Immature natural killer cell (primary cell): ENCODE data around the gene COG5. TPM values are rescaled to one million over a fixed set of nuclear protein-coding genes. Genes with fewer than 3 reads are reported as not detected.

ENCODE experiments used
- DNase-seq, 3 donors: peaks; one replicate each; pipeline ENCODE4 v3.0.0; 2022; ENCODE audit warnings: mixed read lengths in 1 of 3
- H3K27ac Mint-ChIP-seq, 6 donors: one replicate each; pipeline ENCODE4 v1.8.0; 2020; ENCODE audit warnings: mixed read lengths in 6 of 6, mild to moderate bottlenecking in 5 of 6, inconsistent platforms in 4 of 6, moderate library complexity in 3 of 6
- H3K27me3 Mint-ChIP-seq, 3 donors: one replicate each; pipeline ENCODE4 v1.8.0; 2020 to 2021; ENCODE audit warnings: low read depth in 3 of 3, mild to moderate bottlenecking in 3 of 3, mixed read lengths in 3 of 3, moderate library complexity in 3 of 3, inconsistent platforms in 1 of 3
- H3K36me3 Mint-ChIP-seq, 3 donors: one replicate each; pipeline ENCODE4 v1.8.0; 2020; ENCODE audit warnings: mixed read lengths in 3 of 3, inconsistent platforms in 2 of 3, mild to moderate bottlenecking in 2 of 3
- H3K4me1 Mint-ChIP-seq, 2 donors: one replicate each; pipeline ENCODE4 v1.8.0; 2020; ENCODE audit warnings: inconsistent platforms in 2 of 2, mild to moderate bottlenecking in 2 of 2, mixed read lengths in 2 of 2, moderate library complexity in 1 of 2
- H3K4me3 Mint-ChIP-seq, 5 donors: one replicate each; pipeline ENCODE4 v1.8.0; 2020; ENCODE audit warnings: mild to moderate bottlenecking in 5 of 5, mixed read lengths in 5 of 5, inconsistent platforms in 3 of 5, moderate library complexity in 3 of 5
- H3K9me3 Mint-ChIP-seq, 6 donors: one replicate each; pipeline ENCODE4 v1.8.0; 2020; ENCODE audit warnings: mild to moderate bottlenecking in 6 of 6, mixed read lengths in 6 of 6, inconsistent platforms in 4 of 6, moderate library complexity in 3 of 6
- polyA plus RNA-seq, 3 donors: library from polyadenylated mRNA; unstranded; fragments of 300-500 nt; fragmentation: Illumina TruSeq; gene quantifications; one replicate each; pipeline ENCODE4 v1.2.3, GENCODE V29; 2021

COG5 gene
- 10 to 100 TPM; 16.8 to 30.5 (median 22.2) TPM for polyA plus RNA-seq

GRCh38 chr7:107563775-107564552, at the start of gene COG5, which contains the start of gene DUS4L:
Gene COG5 (minus strand): TSS chr7:107563920. CDS start chr7:107563896, 24 bp downstream.
Gene DUS4L (plus strand): TSS chr7:107563971. CDS start chr7:107567071, 3,100 bp downstream.
- Mint-ChIP-seq H3K36me3 (peaks cover 0 to 7% (median 4%) of the 10 kb centered on the region in 3 donors), H3K4me1 (peaks cover 41 to 57% of the 10 kb centered on the region in 2 donors), H3K27me3 (peaks cover 0 to 2% (median 0%) of the 10 kb centered on the region in 3 donors)

GRCh38 chr7:107613439-107613838, 49.7 kb upstream of the COG5 start:
- Mint-ChIP-seq H3K4me3 (no peak overlapping the region), H3K27me3 (no peaks in the 10 kb centered on the region), H3K36me3 (peaks cover 20 to 34% (median 29%) of the 10 kb centered on the region in 3 donors), H3K27ac (no peak overlapping the region), H3K9me3 (no peaks in the 10 kb centered on the region), H3K4me1 (no peaks in the 10 kb centered on the region)
- no peak for DNase-seq

More at GRCh38 chr7:107563775-107564552, at the start of gene COG5, which contains the start of gene DUS4L:
- H3K4me3 Mint-ChIP-seq, result peak within 1 kb of the TSS; percentile 79 to 96 (median 85)
- no peaks in the 10 kb centered on the region for H3K9me3 Mint-ChIP-seq
- DNase-seq, result peak; percentile 83 to 86 (median 84)
- peak within 1 kb of the TSS; percentile 89 to 94 (median 91) for H3K27ac Mint-ChIP-seq

- H3K4me1 Mint-ChIP-seq, result no peaks in the 10 kb centered on the region
- H3K36me3 Mint-ChIP-seq, result peaks cover 14 to 27% (median 25%) of the 10 kb centered on the region in 3 donors
- no peak for DNase-seq
- H3K4me3 Mint-ChIP-seq, result no peak overlapping the region
- no peak overlapping the region for H3K27ac Mint-ChIP-seq
- H3K27me3 Mint-ChIP-seq, result no peaks in the 10 kb centered on the region
- H3K9me3 Mint-ChIP-seq, result no peaks in the 10 kb centered on the region
These were observed 46.6 kb upstream of the COG5 start for GRCh38 chr7:107610323-107610722.

- Mint-ChIP-seq H3K4me3 (no peak overlapping the region), H3K4me1 (no peaks in the 10 kb centered on the region), H3K9me3 (no peaks in the 10 kb centered on the region), H3K36me3 (peaks cover 14 to 23% (median 22%) of the 10 kb centered on the region in 3 donors), H3K27ac (no peak overlapping the region), H3K27me3 (no peaks in the 10 kb centered on the region)
- DNase-seq, result no peak
These were observed 46.1 kb upstream of the COG5 start for GRCh38 chr7:107609811-107610261.

- Mint-ChIP-seq H3K9me3 (no peaks in the 10 kb centered on the region), H3K27ac (no peak overlapping the region), H3K4me3 (no peak overlapping the region), H3K36me3 (peaks cover 8 to 17% (median 17%) of the 10 kb centered on the region in 3 donors), H3K4me1 (no peaks in the 10 kb centered on the region), H3K27me3 (no peaks in the 10 kb centered on the region)
- no peak for DNase-seq
These were observed 42.6 kb upstream of the COG5 start for GRCh38 chr7:107606303-107606702.

- Mint-ChIP-seq H3K27me3 (no peaks in the 10 kb centered on the region), H3K4me3 (no peak overlapping the region), H3K36me3 (peaks cover 8 to 22% (median 21%) of the 10 kb centered on the region in 3 donors), H3K9me3 (no peaks in the 10 kb centered on the region), H3K27ac (peak overlapping the region in 1 of 6 donors; percentile 4), H3K4me1 (no peaks in the 10 kb centered on the region)
- no peak for DNase-seq
These were observed 41.6 kb upstream of the COG5 start for GRCh38 chr7:107605218-107605815.

- no peaks in the 10 kb centered on the region for H3K9me3 Mint-ChIP-seq
- H3K4me1 Mint-ChIP-seq, result no peaks in the 10 kb centered on the region
- H3K27me3 Mint-ChIP-seq, result peaks cover 0 to 3% (median 1%) of the 10 kb centered on the region in 3 donors
- no peak overlapping the region for H3K27ac Mint-ChIP-seq
- peaks cover 4 to 26% (median 13%) of the 10 kb centered on the region in 3 donors for H3K36me3 Mint-ChIP-seq
- no peak overlapping the region for H3K4me3 Mint-ChIP-seq
- DNase-seq, result no peak
These were observed 37.1 kb upstream of the COG5 start for GRCh38 chr7:107600816-107601215.

GRCh38 chr7:107599262-107599661, 35.5 kb upstream of the COG5 start:
- Mint-ChIP-seq H3K9me3 (no peaks in the 10 kb centered on the region), H3K27me3 (peaks cover 0 to 3% (median 1%) of the 10 kb centered on the region in 3 donors), H3K4me1 (no peaks in the 10 kb centered on the region), H3K4me3 (no peak overlapping the region), H3K27ac (no peak overlapping the region), H3K36me3 (peaks cover 14 to 38% (median 23%) of the 10 kb centered on the region in 3 donors)
- DNase-seq, result no peak

GRCh38 chr7:107597953-107598352, 34.2 kb upstream of the COG5 start:
- H3K4me1 Mint-ChIP-seq, result no peaks in the 10 kb centered on the region
- no peak overlapping the region for H3K27ac Mint-ChIP-seq
- peaks cover 0 to 3% (median 3%) of the 10 kb centered on the region in 3 donors for H3K27me3 Mint-ChIP-seq
- H3K4me3 Mint-ChIP-seq, result no peak overlapping the region
- no peaks in the 10 kb centered on the region for H3K9me3 Mint-ChIP-seq
- no peak for DNase-seq
- peaks cover 14 to 38% (median 17%) of the 10 kb centered on the region in 3 donors for H3K36me3 Mint-ChIP-seq

GRCh38 chr7:107597582-107597916, 33.8 kb upstream of the COG5 start:
- no peaks in the 10 kb centered on the region for H3K9me3 Mint-ChIP-seq
- no peak overlapping the region for H3K4me3 Mint-ChIP-seq
- DNase-seq, result no peak
- H3K36me3 Mint-ChIP-seq, result peaks cover 14 to 37% (median 17%) of the 10 kb centered on the region in 3 donors
- peak overlapping the region in 1 of 6 donors; percentile 19 for H3K27ac Mint-ChIP-seq
- peaks cover 0 to 3% (median 3%) of the 10 kb centered on the region in 3 donors for H3K27me3 Mint-ChIP-seq
- H3K4me1 Mint-ChIP-seq, result no peaks in the 10 kb centered on the region

GRCh38 chr7:107596881-107597581, 33.3 kb upstream of the COG5 start:
- Mint-ChIP-seq H3K4me3 (no peak overlapping the region), H3K9me3 (no peaks in the 10 kb centered on the region), H3K4me1 (no peaks in the 10 kb centered on the region), H3K27ac (peak overlapping the region in 2 of 6 donors; percentile 2 to 19), H3K27me3 (peaks cover 0 to 3% (median 3%) of the 10 kb centered on the region in 3 donors), H3K36me3 (peaks cover 14 to 35% (median 17%) of the 10 kb centered on the region in 3 donors)
- no peak for DNase-seq

- Mint-ChIP-seq H3K36me3 (peaks cover 11 to 27% (median 14%) of the 10 kb centered on the region in 3 donors), H3K4me3 (no peak overlapping the region), H3K9me3 (no peaks in the 10 kb centered on the region), H3K27me3 (peaks cover 0 to 5% (median 3%) of the 10 kb centered on the region in 3 donors), H3K27ac (peak overlapping the region in 1 of 6 donors; percentile 52), H3K4me1 (no peaks in the 10 kb centered on the region)
- DNase-seq, result no peak
These were observed 31.4 kb upstream of the COG5 start for GRCh38 chr7:107594961-107595737.

- Mint-ChIP-seq H3K4me3 (no peak overlapping the region), H3K36me3 (peaks cover 14 to 30% (median 15%) of the 10 kb centered on the region in 3 donors), H3K9me3 (no peaks in the 10 kb centered on the region), H3K27me3 (peaks cover 0 to 5% (median 3%) of the 10 kb centered on the region in 3 donors), H3K27ac (no peak overlapping the region), H3K4me1 (no peaks in the 10 kb centered on the region)
- DNase-seq, result no peak
These were observed 29.3 kb upstream of the COG5 start for GRCh38 chr7:107593025-107593410.
